GM12878 (cell line): ENCODE results near the gene LIN52. TPM values are rescaled to one million over a fixed set of nuclear protein-coding genes. Genes with fewer than 3 reads are reported as not detected.

Experiments
- ATAC-seq: fragments of 200-7000 bp; cut with Tn5 transposase; 3 replicates; pipeline ENCODE4 v1.9.1; 2020; ENCODE audit warnings: mild to moderate bottlenecking, moderate library complexity
- BruUV-seq: library from RNA; stranded (reverse); fragments of 400-500 nt; replicated peaks from 2 replicates; lab custom pipeline; 2021; lab: Mats Ljungman, UMichigan
- CTCF ChIA-PET: fragments of 300-600 bp; sonication (Branson Sonifier 250); formaldehyde crosslinking; extraction: SDS; loops from one replicate; lab custom pipeline; 2021; ENCODE audit warnings: inconsistent platforms; lab: Yijun Ruan, JAX
- POLR2A ChIA-PET: fragments of 350-600 bp; formaldehyde crosslinking; extraction: SDS; loops from one replicate; lab custom pipeline; 2021; ENCODE audit warnings: inconsistent platforms; lab: Charles Lee
- RAD21 ChIA-PET: fragments of 300-600 bp; sonication (Branson Sonifier 250); formaldehyde crosslinking; loops from one replicate; lab custom pipeline; 2023; ENCODE audit warnings: antibody characterized with exemption; ENCODE audit not compliant: unreplicated experiment; lab: Charles Lee
- SMC1A ChIA-PET: fragments of 300-600 bp; sonication (Branson Sonifier 250); formaldehyde crosslinking; loops from one replicate; lab custom pipeline; 2023; ENCODE audit not compliant: unreplicated experiment, uncharacterized antibody; lab: Charles Lee
- DNase-seq: peaks from one replicate; pipeline ENCODE4 v3.0.0-alpha.2; 2011; ENCODE audit warnings: low read depth, low spot score
- FAIRE-seq: peaks from 3 replicates; lab custom pipeline; 2011; peaks lifted over from hg19 to GRCh38; lab: Jason Lieb, UNC
- H2AFZ ChIP-seq: 2 replicates; pipeline ENCODE4 v1.6.0; 2011; ENCODE audit warnings: low read depth, low read length, control low read depth; ENCODE audit not compliant: control insufficient read depth
- H3K27ac ChIP-seq: 2 replicates; pipeline ENCODE4 v1.5.1; 2011; ENCODE audit warnings: control low read depth; ENCODE audit not compliant: control insufficient read depth, insufficient read depth
- H3K27me3 ChIP-seq, 2 experiments: replicated peaks in 1 of 2; 2 replicates each; pipeline versions ENCODE4 v1.6.0 to v1.6.1; 2011; ENCODE audit warnings: low read length in 1 of 2; ENCODE audit not compliant: control insufficient read depth in 2 of 2, insufficient read depth in 2 of 2
- H3K36me3 ChIP-seq, 2 experiments: 2 replicates each; pipeline ENCODE4 v1.5.1; 2011; ENCODE audit warnings: low read length in 1 of 2; ENCODE audit not compliant: control insufficient read depth in 2 of 2, insufficient read depth in 2 of 2
- H3K4me1 ChIP-seq: 2 replicates; pipeline ENCODE4 v1.6.1; 2011; ENCODE audit warnings: mild to moderate bottlenecking, low read length, moderate library complexity, mixed read lengths; ENCODE audit not compliant: control insufficient read depth, insufficient read depth
- H3K4me2 ChIP-seq: 2 replicates; pipeline ENCODE4 v1.6.0; 2011; ENCODE audit warnings: control low read depth; ENCODE audit not compliant: control insufficient read depth, insufficient read depth
- H3K4me3 ChIP-seq: fragments of 200-600 bp; sonication (generic); 2 replicates; pipeline ENCODE4 v1.5.1; 2016
- H3K79me2 ChIP-seq: 2 replicates; pipeline ENCODE4 v1.6.0; 2011; ENCODE audit warnings: low read length; ENCODE audit not compliant: control insufficient read depth, insufficient read depth
- H3K9ac ChIP-seq: 2 replicates; pipeline ENCODE4 v1.8.0; 2011; ENCODE audit warnings: low read length, control low read depth, mixed read lengths; ENCODE audit not compliant: control insufficient read depth, insufficient read depth
- H3K9me3 ChIP-seq: replicated peaks from 3 replicates; pipeline ENCODE4 v1.5.1; 2011; ENCODE audit warnings: mild to moderate bottlenecking, low read length; ENCODE audit not compliant: control insufficient read depth, insufficient read depth
- H4K20me1 ChIP-seq: 2 replicates; pipeline ENCODE4 v1.6.0; 2011; ENCODE audit not compliant: control insufficient read depth, insufficient read depth
- BMI1 ChIP-seq: fragments of 450-650 bp; IDR thresholded peaks from 2 replicates; pipeline ENCODE4 v1.6.1; 2016; ENCODE audit warnings: mild to moderate bottlenecking, moderate library complexity, borderline replicate concordance
- CBX5 ChIP-seq: sonication (generic); IDR thresholded peaks from 2 replicates; pipeline ENCODE4 v1.6.1; 2016; ENCODE audit warnings: low read depth, moderate library complexity, mild to moderate bottlenecking, inconsistent platforms
- JUNB ChIP-seq: IDR thresholded peaks from 2 replicates; pipeline ENCODE4 v1.6.1; 2016; ENCODE audit warnings: antibody characterized with exemption, mild to moderate bottlenecking
- NFIC ChIP-seq: IDR thresholded peaks from 2 replicates; pipeline ENCODE4 v1.6.1; 2012; ENCODE audit warnings: low read depth, mild to moderate bottlenecking, inconsistent platforms, low read length, moderate library complexity
- NFYA ChIP-seq: IDR thresholded peaks from 2 replicates; pipeline ENCODE4 v1.6.1; 2011; ENCODE audit warnings: low read depth, mild to moderate bottlenecking, low read length, improper control_type of control experiment, borderline replicate concordance
- NRF1 ChIP-seq: conservative IDR thresholded peaks from 2 replicates; pipeline ENCODE4 v1.6.1; 2011; ENCODE audit warnings: mild to moderate bottlenecking, low read depth, low read length, improper control_type of control experiment
- PBX3 ChIP-seq: IDR thresholded peaks from 2 replicates; pipeline ENCODE4 v1.6.1; 2011; ENCODE audit warnings: mild to moderate bottlenecking, low read depth, low read length, moderate library complexity; ENCODE audit not compliant: insufficient replicate concordance
- PML ChIP-seq: IDR thresholded peaks from 2 replicates; pipeline ENCODE4 v1.6.1; 2012; ENCODE audit warnings: low read length, inconsistent platforms
- RAD21 ChIP-seq: IDR thresholded peaks from 2 replicates; pipeline ENCODE4 v1.6.1; 2011; ENCODE audit warnings: mild to moderate bottlenecking, low read depth, low read length, moderate library complexity; ENCODE audit not compliant: insufficient read depth
- SMAD1 ChIP-seq: fragments of 450-650 bp; IDR thresholded peaks from 2 replicates; pipeline ENCODE4 v1.6.1; 2018; ENCODE audit warnings: mild to moderate bottlenecking, low read depth; ENCODE audit not compliant: partially characterized antibody
- SMARCA5 ChIP-seq: fragments of 450-650 bp; IDR thresholded peaks from 2 replicates; pipeline ENCODE4 v1.6.1; 2017; ENCODE audit warnings: mild to moderate bottlenecking
- SUPT20H ChIP-seq: IDR thresholded peaks from 2 replicates; pipeline ENCODE4 v1.6.1; 2011; ENCODE audit warnings: low read depth, mild to moderate bottlenecking, low read length, moderate library complexity, borderline replicate concordance; ENCODE audit not compliant: control insufficient read depth
- ZNF24 ChIP-seq: fragments of 450-650 bp; IDR thresholded peaks from 2 replicates; pipeline ENCODE4 v1.6.1; 2017; ENCODE audit warnings: antibody characterized with exemption, mild to moderate bottlenecking
- ZNF592 ChIP-seq: fragments of 450-650 bp; IDR thresholded peaks from 2 replicates; pipeline ENCODE4 v1.6.1; 2017; ENCODE audit warnings: mild to moderate bottlenecking, moderate library complexity
- WGBS: methylation state at CpG from one replicate; pipeline ENCODE4 v1.1.6; 2016; ENCODE audit warnings: low lambda C conversion rate; ENCODE audit not compliant: insufficient replicate concordance, insufficient coverage; ENCODE audit errors: missing lambda C conversion rate; 5-methylcytosine and 5-hydroxymethylcytosine counted together
- in situ Hi-C: fragments of 300-500 bp; cut with MboI; formaldehyde crosslinking; loops from 9 replicates; pipeline ENCODE4 v1.14.3; 2018; ENCODE audit warnings: mixed read lengths
- intact Hi-C: fragments of 100-400 bp; cut with micrococcal nuclease; formaldehyde crosslinking; loops from one replicate; pipeline ENCODE4 v1.14.2; 2022; ENCODE audit not compliant: unreplicated experiment
- polyA plus RNA-seq, 11 experiments: library from polyadenylated mRNA; depleted of rRNA in 4 of 11; unstranded in 6 of 11; stranded (reverse) in 5 of 11; fragments of >200 nt; fragmentation: Nextera tagmentation in 4 of 11; fragmentation: Illumina TruSeq in 1 of 11; extraction: Ambion mirVana in 4 of 11; extraction: Trizol in 1 of 11; gene quantifications; 1 replicate in 1 of 11; 2 replicates in 10 of 11; pipeline versions ENCODE4 v1.2.1 to v1.2.3, GENCODE V29; 2011 to 2016; ENCODE audit warnings: inconsistent platforms in 2 of 11, missing spikeins in 2 of 11, low read depth in 1 of 11
- total RNA-seq, 4 experiments: library from RNA; depleted of rRNA in 3 of 4; stranded (reverse); fragments of >200 nt in 3 of 4; fragmentation: Illumina TruSeq in 1 of 4; extraction: Trizol in 1 of 4; gene quantifications; 2 replicates each; pipeline versions ENCODE4 v1.2.1 to v1.2.3, GENCODE V29; 2013 to 2021

The LIN52 gene
- total and polyA plus RNA-seq, 10 of the 15 experiments (the other 5 are each of a cell fraction or from before 2014, with no cell fraction given) = 13.3 to 30.9 (median 19.9) TPM

- H3K79me2 ChIP-seq = no peaks in the 10 kb centered on the region
- H3K36me3 ChIP-seq = no peaks in the 10 kb centered on the region
- intact Hi-C loops (no loop called here), in situ Hi-C loops (no loop called here)
- TF ChIP-seq NRF1 = no peak
- TF ChIP-seq PBX3 = no peak
- H3K27me3 ChIP-seq = peaks cover 2 to 5% of the 10 kb centered on the region in 2 experiments; a peak in 3 of 4 replicates
- H4K20me1 ChIP-seq = no peaks in the 10 kb centered on the region
- ChIA-PET POLR2A (no interaction called here), SMC1A (interaction anchor here (1.2 kb wide), 1 partner anchor 16 kb away, joined by 3 read pairs; no protein-coding TSS in a partner anchor), RAD21 (no interaction called here), CTCF (no interaction called here)
- 60% methylated on average over 7 of the region's 8 CpGs for WGBS
- BruUV-seq = no TSS peak
- FAIRE-seq (no peak), DNase-seq (no peak), ATAC-seq (no peak)
- no peak overlapping the region for H3K4me3 ChIP-seq
- H3K9me3 ChIP-seq = no peaks in the 10 kb centered on the region
- H2AFZ ChIP-seq = no peak overlapping the region
- H3K4me1 ChIP-seq = no peaks in the 10 kb centered on the region
- H3K4me2 ChIP-seq = no peak overlapping the region
- no peak overlapping the region for H3K27ac ChIP-seq
- H3K9ac ChIP-seq = no peak overlapping the region
Observed at GRCh38 chr14:74231784-74232183, 147.0 kb downstream of the LIN52 start.

- no peaks in the 10 kb centered on the region for H4K20me1 ChIP-seq
- no peak overlapping the region for H3K9ac ChIP-seq
- DNase-seq = no peak
- 45% methylated on average over 4 of the region's 4 CpGs for WGBS
- H3K4me3 ChIP-seq = no peak overlapping the region
- H2AFZ ChIP-seq = no peak overlapping the region
- H3K4me2 ChIP-seq = no peak overlapping the region
- ChIA-PET SMC1A (no interaction called here), POLR2A (no interaction called here), RAD21 (no interaction called here), CTCF (no interaction called here)
- intact Hi-C loops (no loop called here), in situ Hi-C loops (no loop called here)
- H3K9me3 ChIP-seq = no peaks in the 10 kb centered on the region
- no peaks in the 10 kb centered on the region for H3K4me1 ChIP-seq
- no TSS peak for BruUV-seq
- peaks cover 8 to 13% of the 10 kb centered on the region in 2 experiments for H3K27me3 ChIP-seq
- no peak for FAIRE-seq
- no peak for ATAC-seq
- H3K79me2 ChIP-seq = no peaks in the 10 kb centered on the region
- H3K36me3 ChIP-seq = no peaks in the 10 kb centered on the region
- no peak overlapping the region for H3K27ac ChIP-seq
- TF ChIP-seq PML (no peak), SUPT20H (no peak), JUNB (no peak), ZNF24 (no peak), CBX5 (no peak), SMARCA5 (no peak), BMI1 (no peak), NFIC (no peak), RAD21 (no peak), NFYA (no peak), ZNF592 (no peak), SMAD1 (no peak)
Observed at GRCh38 chr14:74235017-74235416, 150.3 kb downstream of the LIN52 start.
